Measurements from ENCODE around the gene BEND7.

Gene BEND7

GRCh38 chr10:13473986-13474385 lies 54.8 kb downstream of the BEND7 start:
- H3K36me3 ChIP-seq (ENCODE audit: control insufficient read depth in 1 of 2, insufficient read depth in 2 of 2, low read length in 2 of 2), result peaks cover 19 to 27% of the 10 kb centered on the region in 2 experiments
- H3K9me3 ChIP-seq (ENCODE audit: insufficient read depth, low read depth, low read length), result peaks cover 9% of the 10 kb centered on the region
- no peak overlapping the region for H2BK5ac ChIP-seq (ENCODE audit: low read depth, low read length, poor library complexity)
- H3K18ac ChIP-seq (ENCODE audit: low read length), result no peak overlapping the region
- no peak overlapping the region for H3K27ac ChIP-seq (ENCODE audit: low read depth, low read length)
- no peak overlapping the region for H3K14ac ChIP-seq (ENCODE audit: low read length)
- WGBS (ENCODE audit: extremely low coverage, insufficient coverage, insufficient read length), result no CpG with 5 or more reads among the region's 26 CpGs
- no peak overlapping the region for H4K8ac ChIP-seq (ENCODE audit: low read depth, low read length)
- H3K79me1 ChIP-seq (ENCODE audit: low read length), result no peaks in the 10 kb centered on the region
- H2BK12ac ChIP-seq (ENCODE audit: low read length), result no peak overlapping the region
- no peak overlapping the region for H2BK120ac ChIP-seq (ENCODE audit: insufficient read depth, low read length, poor library complexity)
- H3K4me2 ChIP-seq (ENCODE audit: low read length), result no peak overlapping the region
- no peak for DNase-seq
- no peak overlapping the region for H2AFZ ChIP-seq (ENCODE audit: insufficient read depth, low read length, poor library complexity)
- H3K23ac ChIP-seq (ENCODE audit: low read length), result no peak overlapping the region
- no peaks in the 10 kb centered on the region for H3K4me1 ChIP-seq (ENCODE audit: control insufficient read depth in 1 of 2, insufficient read depth in 2 of 2, low read length in 2 of 2)
- no peak overlapping the region for H4K91ac ChIP-seq (ENCODE audit: low read depth, low read length)
- no peaks in the 10 kb centered on the region for H3K27me3 ChIP-seq (ENCODE audit: insufficient read depth, low read length)
- no peak overlapping the region for H2AK5ac ChIP-seq (ENCODE audit: low read length)
- H3K4me3 ChIP-seq (ENCODE audit: low read depth, low read length), result no peak overlapping the region
- H3K9ac ChIP-seq (ENCODE audit: low read length), result no peak overlapping the region
- no peak overlapping the region for H3K4ac ChIP-seq (ENCODE audit: low read depth, low read length)
- H3K79me2 ChIP-seq (ENCODE audit: control insufficient read depth, insufficient read depth, low read length, poor library complexity), result no peaks in the 10 kb centered on the region
- no peak overlapping the region for H4K12ac ChIP-seq (ENCODE audit: low read depth, low read length)

GRCh38 chr10:13472359-13472758 lies 56.5 kb downstream of the BEND7 start:
- no CpG with 5 or more reads among the region's 19 CpGs for WGBS (ENCODE audit: extremely low coverage, insufficient coverage, insufficient read length)
- Histone ChIP-seq H2BK12ac (ENCODE audit: low read length) (no peak overlapping the region), H3K23ac (ENCODE audit: low read length) (no peak overlapping the region), H3K14ac (ENCODE audit: low read length) (no peak overlapping the region), H4K8ac (ENCODE audit: low read depth, low read length) (no peak overlapping the region), H4K91ac (ENCODE audit: low read depth, low read length) (no peak overlapping the region), H2AK5ac (ENCODE audit: low read length) (no peak overlapping the region), H3K4ac (ENCODE audit: low read depth, low read length) (no peak overlapping the region), H3K18ac (ENCODE audit: low read length) (no peak overlapping the region), H3K27me3 (ENCODE audit: insufficient read depth, low read length) (no peaks in the 10 kb centered on the region), H3K4me3 (ENCODE audit: low read depth, low read length) (no peak overlapping the region), H3K79me1 (ENCODE audit: low read length) (no peaks in the 10 kb centered on the region), H4K12ac (ENCODE audit: low read depth, low read length) (no peak overlapping the region), H3K36me3 (ENCODE audit: control insufficient read depth in 1 of 2, insufficient read depth in 2 of 2, low read length in 2 of 2) (peaks cover 19 to 27% of the 10 kb centered on the region in 2 experiments), H2BK5ac (ENCODE audit: low read depth, low read length, poor library complexity) (no peak overlapping the region), H3K4me2 (ENCODE audit: low read length) (no peak overlapping the region), H3K9me3 (ENCODE audit: insufficient read depth, low read depth, low read length) (peaks cover 9% of the 10 kb centered on the region), H2BK120ac (ENCODE audit: insufficient read depth, low read length, poor library complexity) (no peak overlapping the region), H2AFZ (ENCODE audit: insufficient read depth, low read length, poor library complexity) (no peak overlapping the region), H3K27ac (ENCODE audit: low read depth, low read length) (no peak overlapping the region), H3K4me1 (ENCODE audit: control insufficient read depth in 1 of 2, insufficient read depth in 2 of 2, low read length in 2 of 2) (no peaks in the 10 kb centered on the region), H3K79me2 (ENCODE audit: control insufficient read depth, insufficient read depth, low read length, poor library complexity) (no peaks in the 10 kb centered on the region), H3K9ac (ENCODE audit: low read length) (no peak overlapping the region)
- DNase-seq, result no peak

GRCh38 chr10:13470270-13470669 lies 58.5 kb downstream of the BEND7 start:
- no peak overlapping the region for H3K27ac ChIP-seq (ENCODE audit: low read depth, low read length)
- no peaks in the 10 kb centered on the region for H3K4me1 ChIP-seq (ENCODE audit: control insufficient read depth in 1 of 2, insufficient read depth in 2 of 2, low read length in 2 of 2)
- no peaks in the 10 kb centered on the region for H3K27me3 ChIP-seq (ENCODE audit: insufficient read depth, low read length)
- no peak overlapping the region for H3K18ac ChIP-seq (ENCODE audit: low read length)
- no peak overlapping the region for H4K91ac ChIP-seq (ENCODE audit: low read depth, low read length)
- peaks cover 19 to 30% of the 10 kb centered on the region in 2 experiments for H3K36me3 ChIP-seq (ENCODE audit: control insufficient read depth in 1 of 2, insufficient read depth in 2 of 2, low read length in 2 of 2)
- no peak overlapping the region for H3K4me2 ChIP-seq (ENCODE audit: low read length)
- H3K14ac ChIP-seq (ENCODE audit: low read length), result no peak overlapping the region
- H3K79me2 ChIP-seq (ENCODE audit: control insufficient read depth, insufficient read depth, low read length, poor library complexity), result no peaks in the 10 kb centered on the region
- no peak overlapping the region for H2BK5ac ChIP-seq (ENCODE audit: low read depth, low read length, poor library complexity)
- DNase-seq, result no peak
- H3K79me1 ChIP-seq (ENCODE audit: low read length), result no peaks in the 10 kb centered on the region
- no CpG with 5 or more reads among the region's 3 CpGs for WGBS (ENCODE audit: extremely low coverage, insufficient coverage, insufficient read length)
- H2AFZ ChIP-seq (ENCODE audit: insufficient read depth, low read length, poor library complexity), result no peak overlapping the region
- no peak overlapping the region for H4K8ac ChIP-seq (ENCODE audit: low read depth, low read length)
- H4K12ac ChIP-seq (ENCODE audit: low read depth, low read length), result no peak overlapping the region
- no peak overlapping the region for H2BK12ac ChIP-seq (ENCODE audit: low read length)
- no peak overlapping the region for H3K4ac ChIP-seq (ENCODE audit: low read depth, low read length)
- H3K9ac ChIP-seq (ENCODE audit: low read length), result no peak overlapping the region
- H3K9me3 ChIP-seq (ENCODE audit: insufficient read depth, low read depth, low read length), result peaks cover 9% of the 10 kb centered on the region
- no peak overlapping the region for H3K4me3 ChIP-seq (ENCODE audit: low read depth, low read length)
- H2BK120ac ChIP-seq (ENCODE audit: insufficient read depth, low read length, poor library complexity), result no peak overlapping the region
- no peak overlapping the region for H2AK5ac ChIP-seq (ENCODE audit: low read length)
- no peak overlapping the region for H3K23ac ChIP-seq (ENCODE audit: low read length)

GRCh38 chr10:13462551-13462950 lies 66.3 kb downstream of the BEND7 start:
- no peak overlapping the region for H2AFZ ChIP-seq (ENCODE audit: insufficient read depth, low read length, poor library complexity)
- no peak overlapping the region for H2AK5ac ChIP-seq (ENCODE audit: low read length)
- H2BK12ac ChIP-seq (ENCODE audit: low read length), result no peak overlapping the region
- H4K91ac ChIP-seq (ENCODE audit: low read depth, low read length), result no peak overlapping the region
- H2BK5ac ChIP-seq (ENCODE audit: low read depth, low read length, poor library complexity), result no peak overlapping the region
- no peaks in the 10 kb centered on the region for H3K4me1 ChIP-seq (ENCODE audit: control insufficient read depth in 1 of 2, insufficient read depth in 2 of 2, low read length in 2 of 2)
- no peak overlapping the region for H3K4me2 ChIP-seq (ENCODE audit: low read length)
- no peak overlapping the region for H3K23ac ChIP-seq (ENCODE audit: low read length)
- no peak overlapping the region for H3K18ac ChIP-seq (ENCODE audit: low read length)
- no peaks in the 10 kb centered on the region for H3K79me2 ChIP-seq (ENCODE audit: control insufficient read depth, insufficient read depth, low read length, poor library complexity)
- no peak overlapping the region for H4K12ac ChIP-seq (ENCODE audit: low read depth, low read length)
- no peaks in the 10 kb centered on the region for H3K27me3 ChIP-seq (ENCODE audit: insufficient read depth, low read length)
- H3K9ac ChIP-seq (ENCODE audit: low read length), result no peak overlapping the region
- no peak overlapping the region for H3K27ac ChIP-seq (ENCODE audit: low read depth, low read length)
- no peak overlapping the region for H3K4me3 ChIP-seq (ENCODE audit: low read depth, low read length)
- H3K4ac ChIP-seq (ENCODE audit: low read depth, low read length), result no peak overlapping the region
- peak in 1 of 2 donors; percentile 23 for DNase-seq
- no peak overlapping the region for H3K14ac ChIP-seq (ENCODE audit: low read length)
- no peak overlapping the region for H4K8ac ChIP-seq (ENCODE audit: low read depth, low read length)
- H2BK120ac ChIP-seq (ENCODE audit: insufficient read depth, low read length, poor library complexity), result no peak overlapping the region
- H3K79me1 ChIP-seq (ENCODE audit: low read length), result no peaks in the 10 kb centered on the region
- H3K9me3 ChIP-seq (ENCODE audit: insufficient read depth, low read depth, low read length), result no peaks in the 10 kb centered on the region
- H3K36me3 ChIP-seq (ENCODE audit: control insufficient read depth in 1 of 2, insufficient read depth in 2 of 2, low read length in 2 of 2), result peaks cover 0 to 5% of the 10 kb centered on the region in 2 experiments

Data from trophoblast cell (in vitro differentiated cells and primary cell).